C4-2B (cell line): ENCODE data around the gene CHI3L1.

Experiments
- ZFX ChIP-seq: fragments of 450-650 bp; IDR thresholded peaks from 2 replicates; pipeline ENCODE4 v1.6.1; 2017
- TF ChIP-seq, protein P1 (sequence below): fragments of 450-650 bp; conservative IDR thresholded peaks from 2 replicates; pipeline ENCODE4 v1.5.1; 2017; ENCODE audit warnings: mild to moderate bottlenecking

DNA sequence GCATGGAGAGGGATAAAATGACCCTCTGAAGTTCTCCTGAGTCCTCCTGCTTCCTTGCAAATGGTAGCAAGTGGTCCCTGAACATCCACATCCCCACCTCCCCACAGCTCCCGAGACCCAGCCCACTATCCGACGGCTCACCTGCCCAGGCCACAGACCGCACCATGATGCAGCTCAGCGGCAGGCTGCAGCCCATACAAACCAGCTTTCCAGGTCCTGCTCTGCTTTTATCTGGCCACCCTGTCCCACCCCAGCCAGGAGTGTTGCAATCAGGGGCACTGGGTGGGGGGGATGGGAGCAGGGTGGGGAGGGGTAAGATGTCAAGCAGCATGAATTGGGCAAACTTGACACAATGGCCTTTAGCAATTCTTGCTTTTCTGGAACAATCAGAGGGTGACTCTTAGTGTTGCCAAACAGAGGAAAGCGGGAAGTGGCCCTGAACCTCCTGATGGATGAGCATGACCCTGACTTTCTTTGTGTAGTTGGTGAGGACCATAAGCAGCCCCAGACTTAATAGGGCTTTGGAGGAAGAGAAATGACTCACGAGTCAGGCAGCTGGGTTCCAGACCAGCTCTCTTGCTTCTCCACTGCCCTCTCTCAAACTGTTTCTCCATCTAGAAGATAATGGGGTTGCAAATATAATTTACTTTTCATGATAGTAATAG lies 43.1 kb upstream of the CHI3L1 start, which contains the start of gene CHIT1:
- TF ChIP-seq, protein P1, sequence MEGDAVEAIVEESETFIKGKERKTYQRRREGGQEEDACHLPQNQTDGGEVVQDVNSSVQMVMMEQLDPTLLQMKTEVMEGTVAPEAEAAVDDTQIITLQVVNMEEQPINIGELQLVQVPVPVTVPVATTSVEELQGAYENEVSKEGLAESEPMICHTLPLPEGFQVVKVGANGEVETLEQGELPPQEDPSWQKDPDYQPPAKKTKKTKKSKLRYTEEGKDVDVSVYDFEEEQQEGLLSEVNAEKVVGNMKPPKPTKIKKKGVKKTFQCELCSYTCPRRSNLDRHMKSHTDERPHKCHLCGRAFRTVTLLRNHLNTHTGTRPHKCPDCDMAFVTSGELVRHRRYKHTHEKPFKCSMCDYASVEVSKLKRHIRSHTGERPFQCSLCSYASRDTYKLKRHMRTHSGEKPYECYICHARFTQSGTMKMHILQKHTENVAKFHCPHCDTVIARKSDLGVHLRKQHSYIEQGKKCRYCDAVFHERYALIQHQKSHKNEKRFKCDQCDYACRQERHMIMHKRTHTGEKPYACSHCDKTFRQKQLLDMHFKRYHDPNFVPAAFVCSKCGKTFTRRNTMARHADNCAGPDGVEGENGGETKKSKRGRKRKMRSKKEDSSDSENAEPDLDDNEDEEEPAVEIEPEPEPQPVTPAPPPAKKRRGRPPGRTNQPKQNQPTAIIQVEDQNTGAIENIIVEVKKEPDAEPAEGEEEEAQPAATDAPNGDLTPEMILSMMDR: no peak
- no peak for TF ChIP-seq ZFX
